Thymus (tissue), 2 donors: ENCODE measurements around the gene MAP9. TPM values are rescaled to one million over a fixed set of nuclear protein-coding genes. Genes with fewer than 3 reads are reported as not detected.

Source experiments
- polyA plus RNA-seq: library from polyadenylated mRNA; stranded (reverse); fragments of 200-250 nt; gene quantifications from one replicate; pipeline ENCODE4 v1.2.3, GENCODE V29; 2013
- total RNA-seq: library from RNA; stranded (reverse); fragments of 120-200 nt; gene quantifications from one replicate; pipeline ENCODE4 v1.2.4, GENCODE V29; 2013
- donor health status: healthy.

The MAP9 gene
- total and polyA plus RNA-seq, 2 donors = 2.8 to 3.1 TPM

Other genes starting within 250 kb of the MAP9 start
- 0.05 TPM for gene NPY2R, start 168.3 kb downstream of the MAP9 start, total RNA-seq
- 0.02 TPM for gene NPY2R, start 168.3 kb downstream of the MAP9 start, polyA plus RNA-seq